NCI-H146 treated with DMSO at 0.1 percent for 48 hours (cell line): ENCODE measurements around the gene SRRM4.
"Not testable (repeated sequence)": the region's sequence is repeated elsewhere in the genome, so short reads cannot be mapped to it uniquely, and the experiment has no call there.

Source experiments
- DNase-seq: peaks from one replicate; lab custom pipeline; 2025; ENCODE audit not compliant: unreplicated experiment; lab: John Stamatoyannopoulos, UW

SRRM4 gene

DNA sequence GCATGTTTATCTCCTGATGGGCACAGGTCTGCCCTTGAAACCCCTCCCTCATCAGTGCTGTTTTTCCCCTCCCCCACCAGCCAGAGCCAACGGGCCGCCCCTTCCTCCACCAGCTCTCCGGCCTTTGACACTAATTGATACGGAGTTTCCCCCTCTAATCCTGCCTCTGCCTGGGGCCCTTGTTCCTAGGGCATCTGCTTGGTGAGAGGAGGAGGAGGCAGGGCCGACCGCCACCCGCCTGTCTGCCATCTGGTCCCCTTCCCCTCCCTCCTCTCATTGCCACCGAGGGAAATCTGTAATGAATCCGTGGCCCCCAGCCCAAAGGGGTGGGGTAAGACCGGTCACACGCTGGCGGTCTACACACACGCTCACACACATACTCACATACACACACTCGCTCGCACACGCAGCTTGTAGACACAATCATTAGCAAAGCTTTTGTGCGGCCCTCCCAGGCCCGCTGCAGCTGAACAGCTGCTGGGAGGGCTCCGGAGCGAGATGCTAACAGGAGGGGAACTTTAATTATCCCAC is 27.4 kb downstream of the SRRM4 start:
- peak; percentile 86 for DNase-seq

DNA sequence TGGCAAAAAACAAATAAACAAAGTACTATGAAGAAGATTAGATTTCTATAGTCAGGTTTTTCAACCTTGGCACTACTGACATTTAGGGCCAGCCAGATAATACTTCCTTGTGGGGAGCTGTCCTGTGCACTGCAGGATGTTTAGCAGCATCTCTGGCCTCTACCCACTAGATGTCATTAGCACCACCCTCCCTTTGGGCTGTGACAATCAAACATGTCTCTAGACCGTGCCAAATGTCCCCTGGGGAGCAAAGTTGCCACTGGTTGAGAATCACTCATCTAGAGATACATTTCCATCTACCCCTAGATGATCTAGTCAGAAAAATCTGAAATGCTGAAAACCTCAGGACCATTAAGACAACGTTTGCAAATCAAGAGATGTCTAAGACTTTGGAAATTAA is 29.9 kb downstream of the SRRM4 start:
- no peak for DNase-seq

DNA sequence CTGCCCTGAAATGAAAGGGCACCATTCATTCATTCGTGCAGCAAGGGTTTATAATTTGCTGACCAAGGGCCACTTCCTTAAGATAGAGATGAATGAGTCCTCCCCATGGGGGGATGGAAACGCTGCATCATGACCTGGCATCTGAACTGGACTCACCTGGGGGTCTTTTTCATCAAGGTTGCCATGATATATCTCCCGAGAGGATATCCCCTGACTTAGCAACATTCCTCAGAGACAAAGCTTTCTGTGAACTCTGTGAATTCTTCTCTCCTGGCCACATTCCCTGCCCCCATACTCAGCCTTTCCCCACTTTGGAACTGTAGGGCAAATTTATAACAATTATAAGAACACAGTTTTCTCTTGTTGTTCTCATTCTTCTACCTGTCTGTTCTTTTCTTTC is 30.8 kb downstream of the SRRM4 start:
- no peak for DNase-seq

GRCh38 chr12:119013023-119013422 is 31.7 kb downstream of the SRRM4 start:
- DNase-seq: no peak

DNA sequence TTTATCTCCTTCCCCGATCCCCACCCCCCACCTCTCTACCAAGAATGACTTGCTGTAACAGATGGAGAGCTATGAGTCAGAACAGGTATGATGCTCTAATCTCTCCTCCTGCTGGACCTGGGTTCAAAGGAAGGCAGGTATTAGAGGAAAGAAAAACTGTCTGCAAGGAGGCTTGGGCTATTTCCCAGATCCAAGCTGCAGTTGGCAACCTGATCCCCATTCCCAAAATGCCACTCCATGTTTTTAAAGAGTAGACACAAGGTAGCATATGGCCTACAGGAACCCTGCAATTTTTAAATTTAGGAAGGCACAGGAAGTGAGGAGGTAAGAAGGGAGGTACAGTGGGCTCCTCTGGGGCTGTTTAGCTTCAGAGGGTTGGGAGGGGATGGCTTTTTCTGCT is 33.0 kb downstream of the SRRM4 start:
- DNase-seq: no peak

DNA sequence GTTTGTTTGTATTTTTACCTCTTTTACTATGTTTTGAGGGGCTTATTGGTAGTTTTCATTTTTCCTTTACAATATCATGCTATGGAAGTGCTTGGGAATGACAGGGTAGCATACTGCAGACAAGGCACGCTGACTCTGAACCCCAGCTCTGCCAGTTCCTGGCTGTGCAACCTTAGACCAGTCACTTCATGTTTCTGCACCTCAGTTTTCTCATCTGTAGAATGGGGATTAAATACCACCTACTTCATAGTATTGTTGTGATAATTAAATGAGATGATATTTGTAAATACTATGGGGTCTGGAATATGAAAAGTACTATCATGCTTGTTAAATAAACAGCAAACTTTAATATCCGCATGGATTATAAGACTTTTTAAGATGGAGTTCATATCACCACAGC is 35.4 kb downstream of the SRRM4 start:
- no peak for DNase-seq

DNA sequence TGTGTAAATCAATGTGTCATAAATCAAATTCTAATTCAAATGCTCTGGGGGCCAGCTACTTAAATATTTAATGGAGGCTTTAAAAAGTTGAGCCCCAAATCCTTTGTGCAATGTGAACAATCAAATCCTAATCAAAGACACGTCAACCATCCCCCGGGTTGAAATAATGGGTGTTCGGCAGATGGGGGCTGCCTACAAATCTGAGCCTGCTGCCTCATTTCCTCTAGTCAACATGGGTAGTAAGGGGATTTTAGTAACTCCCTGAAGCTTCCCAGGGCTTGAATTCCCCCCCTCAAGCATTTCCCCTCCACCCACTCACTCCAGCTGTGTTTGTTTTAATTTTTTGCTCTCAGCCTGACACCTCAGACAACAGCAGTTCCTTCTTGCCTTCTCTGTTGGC is 37.8 kb downstream of the SRRM4 start:
- DNase-seq: peak; percentile 9

DNA sequence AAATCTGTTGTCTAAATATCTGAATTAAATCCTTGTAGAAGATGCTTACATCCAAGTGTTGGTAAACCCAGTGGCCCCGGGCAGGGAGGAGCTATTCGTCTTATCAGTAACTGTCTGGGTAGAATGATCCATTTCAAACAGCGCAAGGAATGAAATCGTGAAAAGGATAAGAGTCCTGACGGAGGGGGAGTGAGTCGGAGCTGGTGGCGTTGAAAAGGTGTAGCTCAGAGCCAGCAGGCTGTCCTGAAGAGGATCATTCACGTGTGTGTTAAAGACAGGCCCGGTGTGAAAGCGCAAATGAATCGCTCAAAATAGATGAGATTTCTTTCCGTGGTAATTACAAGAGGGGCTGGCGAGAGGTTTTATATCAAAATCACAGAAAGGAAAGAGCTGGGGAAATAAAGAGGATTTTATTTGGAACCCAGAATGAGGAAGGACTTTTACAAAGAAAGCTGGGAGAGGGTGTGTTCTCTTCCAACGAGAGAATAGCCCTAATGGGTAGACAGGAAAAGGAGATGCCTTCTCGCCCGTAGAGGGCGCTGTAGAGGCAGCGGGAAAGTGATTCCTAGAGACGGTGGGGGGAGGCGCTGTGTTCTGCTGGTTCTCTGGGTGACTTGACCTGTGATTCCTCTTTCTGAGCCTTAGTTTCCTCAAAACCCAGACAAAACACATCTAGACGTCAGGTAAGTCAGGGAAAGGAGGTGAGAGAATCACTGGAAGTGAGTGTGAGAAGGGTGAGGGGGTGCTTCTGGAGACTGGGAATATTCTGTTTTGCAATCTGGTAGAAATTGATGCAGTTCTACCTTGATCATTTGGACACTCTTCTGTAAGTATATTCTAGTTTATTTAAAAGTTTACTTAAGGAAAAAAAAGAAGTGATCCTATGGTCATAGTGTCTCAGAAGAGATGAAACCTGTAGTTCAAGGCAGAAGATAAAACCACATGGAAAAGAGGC is 39.3 kb downstream of the SRRM4 start:
- DNase-seq: no peak

DNA sequence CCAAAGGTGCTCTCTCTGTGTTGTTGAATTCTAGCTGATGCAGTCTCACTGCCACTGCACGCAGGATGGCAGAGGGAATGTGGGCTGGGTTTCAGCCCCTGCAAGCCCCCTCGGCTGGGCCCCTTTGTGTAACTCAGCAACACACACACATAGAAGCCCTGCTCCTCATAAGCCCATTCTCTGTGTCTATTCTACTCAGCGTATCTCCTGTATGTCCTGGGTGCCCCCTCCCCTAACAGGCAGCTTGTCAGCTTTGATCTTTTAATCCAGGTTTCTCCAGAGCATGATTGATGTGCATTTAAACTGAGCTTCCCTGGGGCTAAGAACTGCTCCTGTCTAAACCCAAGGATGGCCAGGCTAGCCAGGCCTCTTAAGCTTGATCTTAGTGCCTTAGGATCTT is 43.0 kb downstream of the SRRM4 start:
- DNase-seq: no peak

DNA sequence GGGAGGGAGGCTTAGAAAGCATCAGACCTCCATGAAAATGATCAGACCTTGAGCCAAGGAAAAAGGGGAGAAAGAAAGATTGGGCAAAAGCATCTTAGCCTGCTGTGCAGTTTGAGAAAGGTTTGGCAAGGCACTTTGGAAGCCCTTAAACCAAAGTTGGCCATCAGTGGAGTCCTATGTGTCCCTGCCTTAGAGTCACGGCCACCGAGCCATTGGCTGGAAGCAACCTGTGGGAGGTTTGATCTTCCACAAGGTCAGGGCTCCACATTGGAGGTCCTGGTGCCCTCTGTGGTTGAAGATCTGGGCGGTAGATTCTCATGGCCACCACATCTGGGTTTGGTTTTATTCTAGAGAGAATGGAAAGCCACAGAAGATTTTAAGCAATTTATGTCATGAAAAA is 44.4 kb downstream of the SRRM4 start:
- DNase-seq: no peak

- DNase-seq: not testable (repeated sequence)
These were observed 52.0 kb downstream of the SRRM4 start for GRCh38 chr12:119033332-119033731.

DNA sequence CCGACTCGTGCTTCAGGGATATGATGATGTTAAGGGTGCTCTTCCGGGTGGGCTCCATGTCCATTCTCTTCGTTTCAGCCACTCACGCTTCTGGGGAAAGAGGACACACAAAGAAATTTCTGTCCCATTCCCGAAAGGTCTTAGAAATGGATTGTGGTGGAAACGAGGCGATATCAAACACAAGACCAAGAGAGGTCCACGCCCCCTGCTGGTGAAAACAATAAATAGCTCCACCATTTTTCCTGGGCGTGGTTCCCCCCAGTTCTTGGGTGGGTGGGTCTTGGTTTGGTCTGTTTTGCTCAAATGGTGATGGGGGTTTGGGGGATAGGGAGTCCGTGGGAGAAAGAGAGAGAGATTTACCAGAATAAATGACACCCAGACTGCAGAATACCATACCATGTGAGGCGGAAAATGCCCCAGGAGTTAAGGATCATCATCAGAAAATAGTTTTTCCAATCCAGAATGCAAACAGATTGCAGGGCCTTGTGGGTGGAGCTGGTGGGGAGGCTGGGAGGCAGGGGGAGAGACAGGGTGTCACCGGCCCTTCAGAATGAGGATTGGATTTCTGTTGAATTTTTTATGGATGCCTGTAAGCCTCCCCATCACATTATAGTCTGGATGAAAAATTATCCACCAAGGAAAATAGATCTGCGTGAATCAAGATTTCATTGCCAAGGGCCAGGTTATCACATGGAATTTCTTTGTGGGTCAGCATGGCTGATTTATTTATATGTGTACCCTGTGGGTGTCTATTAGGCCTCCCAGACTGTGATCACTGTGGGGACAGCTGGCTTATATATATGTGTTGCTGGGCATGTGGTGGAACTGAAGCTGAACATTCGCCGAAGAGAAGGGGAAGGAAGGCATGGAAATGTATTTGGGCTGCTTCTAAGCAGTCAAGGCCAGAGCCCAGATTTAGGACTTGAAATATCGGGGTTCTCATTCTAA is 55.8 kb downstream of the SRRM4 start:
- peak; percentile 22 for DNase-seq

GRCh38 chr12:119044094-119044493 is 62.8 kb downstream of the SRRM4 start:
- no peak for DNase-seq

GRCh38 chr12:119047641-119048040 is 66.3 kb downstream of the SRRM4 start:
- DNase-seq: no peak

DNA sequence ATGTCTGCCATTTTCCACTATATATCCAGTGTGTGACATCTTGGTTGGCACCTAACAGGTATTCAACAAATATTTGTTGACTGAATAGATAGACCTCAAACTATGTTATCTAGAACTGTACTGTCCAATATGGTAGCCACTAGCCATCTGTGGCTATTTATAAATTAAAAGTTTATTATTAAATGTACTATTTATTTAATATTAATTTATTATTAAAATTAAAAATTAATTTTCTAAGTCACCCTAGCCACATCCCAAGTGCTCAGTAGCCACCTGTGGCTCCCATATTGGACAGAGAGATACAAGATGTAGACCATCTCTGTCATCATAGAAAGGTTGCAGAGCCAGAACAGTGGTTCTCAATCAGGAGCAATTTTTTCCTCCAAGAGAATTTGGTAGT is 69.3 kb downstream of the SRRM4 start:
- DNase-seq: no peak

GRCh38 chr12:119051474-119051873 is 70.1 kb downstream of the SRRM4 start:
- no peak for DNase-seq

DNA sequence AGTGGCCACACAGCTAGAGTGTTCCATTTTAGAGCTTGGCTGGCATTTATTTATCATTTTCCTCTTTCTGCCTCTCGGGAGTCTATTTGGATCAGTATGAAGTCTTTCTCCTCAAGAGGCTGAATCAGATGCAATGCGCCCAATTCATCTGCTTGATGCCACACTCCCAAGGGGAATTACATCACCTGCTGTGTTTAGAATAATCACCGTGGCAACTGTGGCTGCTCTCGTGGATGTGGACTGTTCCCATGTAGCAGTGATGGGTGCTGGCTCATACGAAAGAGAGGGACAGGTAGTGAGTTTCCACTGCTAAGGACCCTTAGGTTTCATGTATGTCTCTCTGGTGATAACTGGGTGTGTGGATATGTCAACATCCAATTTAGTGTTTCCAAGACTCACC is 70.7 kb downstream of the SRRM4 start:
- no peak for DNase-seq

DNA sequence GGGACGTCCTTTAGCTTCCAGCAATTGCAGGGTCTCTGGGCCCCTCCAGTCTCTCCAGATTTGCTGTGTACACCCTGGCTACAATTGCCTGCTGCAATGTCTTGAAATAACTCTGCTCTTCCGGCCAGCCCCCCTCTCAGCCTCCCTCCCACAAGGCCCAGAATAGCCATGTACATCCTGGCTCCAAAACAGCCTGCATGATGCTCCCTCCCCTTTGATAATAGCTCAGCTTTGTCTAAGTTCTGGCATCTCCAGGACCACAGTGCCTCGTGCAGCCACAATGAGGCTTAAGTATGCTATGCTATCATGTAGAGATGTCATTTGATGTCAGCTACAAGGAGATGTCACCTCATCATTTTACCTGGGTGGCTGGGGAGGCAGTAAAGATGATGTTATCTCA is 74.6 kb downstream of the SRRM4 start:
- no peak for DNase-seq

DNA sequence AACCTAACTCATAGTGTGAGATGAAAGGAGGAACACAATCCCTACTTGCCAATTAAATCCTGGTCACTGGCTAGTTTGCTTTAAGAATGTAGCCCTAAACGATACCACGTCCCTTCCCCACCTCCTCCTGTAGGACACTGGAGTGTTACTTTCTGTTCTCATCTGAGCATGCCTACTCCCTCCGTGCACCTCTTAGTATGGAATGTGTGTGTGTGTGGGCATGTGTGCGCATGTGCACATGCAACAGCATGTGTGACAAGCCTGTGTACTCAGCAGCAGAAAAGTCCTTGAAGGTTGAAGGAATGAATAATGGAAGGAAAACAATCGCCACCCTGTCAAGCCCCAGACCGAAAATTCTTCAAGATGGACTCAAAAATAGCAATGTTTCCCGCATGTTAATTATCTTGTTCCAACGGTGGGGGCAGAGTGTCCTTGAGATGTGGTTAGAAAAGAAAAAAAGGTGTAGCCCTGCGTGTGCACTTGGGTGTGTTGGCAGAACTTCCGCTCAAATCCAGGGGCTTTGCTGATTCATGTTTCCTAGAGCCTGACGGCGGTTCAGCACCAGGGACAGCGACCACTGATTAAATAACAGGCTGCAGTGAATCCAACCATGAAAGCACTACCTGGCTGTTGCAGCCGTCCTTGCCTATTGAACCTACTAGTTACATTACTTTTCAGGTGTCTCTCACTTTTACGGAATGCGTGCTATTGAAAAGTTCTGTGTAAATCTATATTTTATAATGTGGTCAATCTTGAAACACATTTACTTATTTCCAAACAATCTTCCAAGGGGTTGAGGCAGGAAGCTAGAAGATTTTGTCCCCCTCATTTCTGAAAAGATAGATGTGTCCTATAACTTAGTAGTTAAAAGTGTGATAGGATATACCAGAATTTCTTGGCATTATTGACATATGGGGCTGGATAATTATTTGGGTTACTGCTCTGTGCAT is 79.8 kb downstream of the SRRM4 start:
- DNase-seq: no peak

GRCh38 chr12:119068129-119068856 is 87.0 kb downstream of the SRRM4 start:
- DNase-seq: peak; percentile 30
